Measurements from ENCODE around the gene PUS1.

GRCh38 chr12:131893605-131894312 is 35.3 kb upstream of the PUS1 start:
- TF ChIP-seq CTCF (IDR thresholded peaks at IDR 0.05) (no peak), POLR2A (IDR thresholded peaks at IDR 0.05) (no peak)

Measured in breast epithelium (tissue), 3 donors.